Stimulated activated CD4-positive, alpha-beta T cell treated with anti-CD3 and anti-CD28 coated beads, Interleukin-4, amount 100 ng/mL, for 1 hour (primary cell): Measurements from ENCODE around the gene CDH9.

ENCODE experiments used
- DNase-seq: peaks from one replicate; pipeline ENCODE4 v3.0.0-alpha.2; 2020

CDH9 gene

GRCh38 chr5:27038476-27038875 is at the start of gene CDH9:
TSS of gene CDH9 (minus strand) at chr5:27038586. CDS start at chr5:26988333, 50,253 bp downstream.
- no peak for DNase-seq

GRCh38 chr5:27087747-27088146 is 49.4 kb upstream of the CDH9 start:
- no peak for DNase-seq

GRCh38 chr5:27083449-27084415 is 45.3 kb upstream of the CDH9 start:
- DNase-seq = no peak

GRCh38 chr5:27080147-27080546 is 41.8 kb upstream of the CDH9 start:
- no peak for DNase-seq

- DNase-seq = no peak
Measured at GRCh38 chr5:27062451-27062850, 24.1 kb upstream of the CDH9 start.

GRCh38 chr5:27048510-27048909 is 10.1 kb upstream of the CDH9 start:
- DNase-seq = no peak

- no peak for DNase-seq
Measured at GRCh38 chr5:27041372-27041771, 3.0 kb upstream of the CDH9 start.

- no peak for DNase-seq
Measured at GRCh38 chr5:27034565-27034964, 3.8 kb downstream of the CDH9 start.

GRCh38 chr5:27026801-27027200 is 11.6 kb downstream of the CDH9 start:
- no peak for DNase-seq

- DNase-seq = no peak
Measured at GRCh38 chr5:27026063-27026462, 12.3 kb downstream of the CDH9 start.

GRCh38 chr5:27021471-27021870 is 16.9 kb downstream of the CDH9 start:
- DNase-seq = no peak

- DNase-seq = no peak
Measured at GRCh38 chr5:27020973-27021372, 17.4 kb downstream of the CDH9 start.

GRCh38 chr5:27015758-27016157 is 22.6 kb downstream of the CDH9 start:
- no peak for DNase-seq

GRCh38 chr5:27011274-27011673 is 27.1 kb downstream of the CDH9 start:
- DNase-seq = no peak

GRCh38 chr5:27010646-27011045 is 27.7 kb downstream of the CDH9 start:
- no peak for DNase-seq

- DNase-seq = no peak
Measured at GRCh38 chr5:27009540-27009915, 28.9 kb downstream of the CDH9 start.

- DNase-seq = no peak
Measured at GRCh38 chr5:27008604-27009539, 29.5 kb downstream of the CDH9 start.

- DNase-seq = no peak
Measured at GRCh38 chr5:27007121-27007520, 31.3 kb downstream of the CDH9 start.

- DNase-seq = no peak
Measured at GRCh38 chr5:26986985-26987384, 51.4 kb downstream of the CDH9 start.

GRCh38 chr5:26981750-26982149 is 56.6 kb downstream of the CDH9 start:
- DNase-seq = no peak

GRCh38 chr5:26959290-26959689 is 79.1 kb downstream of the CDH9 start:
- DNase-seq = no peak

GRCh38 chr5:26955161-26955560 is 83.2 kb downstream of the CDH9 start:
- no peak for DNase-seq

- no peak for DNase-seq
Measured at GRCh38 chr5:26948921-26949320, 89.5 kb downstream of the CDH9 start.

GRCh38 chr5:26945901-26946300 is 92.5 kb downstream of the CDH9 start:
- no peak for DNase-seq
